ENCODE measurements around the gene SLC45A1. TPM values are rescaled to one million over a fixed set of nuclear protein-coding genes. Genes with fewer than 3 reads are reported as not detected.
"Not testable (repeated sequence)": the region's sequence is repeated elsewhere in the genome, so short reads cannot be mapped to it uniquely, and the experiment has no call there.

The SLC45A1 gene
- total RNA-seq (2014; rRNA removed; shearing (Covaris generic)) = 0.74 and 4.3 TPM in 2 replicates

- DNase-seq (ENCODE audit: low spot score) = peak; percentile 13
Measured at GRCh38 chr1:8317647-8318381, at the start of gene SLC45A1. Gene SLC45A1, plus strand, starts transcription at chr1:8318114. Its CDS starts 6,216 bp downstream, at chr1:8324330.

GRCh38 chr1:8273036-8273435, 44.9 kb upstream of the SLC45A1 start:
- DNase-seq (ENCODE audit: low spot score) = no peak

- no peak for DNase-seq (ENCODE audit: low spot score)
Measured at GRCh38 chr1:8274352-8274751, 43.6 kb upstream of the SLC45A1 start.

GRCh38 chr1:8276173-8276914, 41.6 kb upstream of the SLC45A1 start:
- no peak for DNase-seq (ENCODE audit: low spot score)

GRCh38 chr1:8276932-8277331, 41.0 kb upstream of the SLC45A1 start:
- no peak for DNase-seq (ENCODE audit: low spot score)

- DNase-seq (ENCODE audit: low spot score) = not testable (repeated sequence)
Measured at GRCh38 chr1:8278677-8279076, 39.2 kb upstream of the SLC45A1 start.

GRCh38 chr1:8281843-8282509, 35.9 kb upstream of the SLC45A1 start:
- no peak for DNase-seq (ENCODE audit: low spot score)

GRCh38 chr1:8283058-8283884, 34.6 kb upstream of the SLC45A1 start:
- no peak for DNase-seq (ENCODE audit: low spot score)

- DNase-seq (ENCODE audit: low spot score) = no peak
Measured at GRCh38 chr1:8284127-8284526, 33.8 kb upstream of the SLC45A1 start.

- DNase-seq (ENCODE audit: low spot score) = no peak
Measured at GRCh38 chr1:8285103-8285502, 32.8 kb upstream of the SLC45A1 start.

- DNase-seq (ENCODE audit: low spot score) = no peak
Measured at GRCh38 chr1:8285965-8286364, 31.9 kb upstream of the SLC45A1 start.

- no peak for DNase-seq (ENCODE audit: low spot score)
Measured at GRCh38 chr1:8293118-8293517, 24.8 kb upstream of the SLC45A1 start.

- no peak for DNase-seq (ENCODE audit: low spot score)
Measured at GRCh38 chr1:8293641-8294169, 24.2 kb upstream of the SLC45A1 start.

GRCh38 chr1:8294170-8294697, 23.7 kb upstream of the SLC45A1 start:
- no peak for DNase-seq (ENCODE audit: low spot score)

GRCh38 chr1:8297245-8297644, 20.7 kb upstream of the SLC45A1 start:
- no peak for DNase-seq (ENCODE audit: low spot score)

GRCh38 chr1:8299963-8300362, 18.0 kb upstream of the SLC45A1 start:
- no peak for DNase-seq (ENCODE audit: low spot score)

- no peak for DNase-seq (ENCODE audit: low spot score)
Measured at GRCh38 chr1:8302081-8302956, 15.6 kb upstream of the SLC45A1 start.

- peak; percentile 10 for DNase-seq (ENCODE audit: low spot score)
Measured at GRCh38 chr1:8303141-8303540, 14.8 kb upstream of the SLC45A1 start.

GRCh38 chr1:8303876-8304275, 14.0 kb upstream of the SLC45A1 start:
- no peak for DNase-seq (ENCODE audit: low spot score)

GRCh38 chr1:8307628-8308027, 10.3 kb upstream of the SLC45A1 start:
- no peak for DNase-seq (ENCODE audit: low spot score)
